HG02571 (cell line): ENCODE results near the gene SET.

Source experiments
- ATAC-seq: cut with Tn5 transposase; IDR thresholded peaks from one replicate; pipeline ENCODE4 v1.9.1; 2021; ENCODE audit warnings: mild to moderate bottlenecking, moderate library complexity; ENCODE audit not compliant: unreplicated experiment

Gene SET

GRCh38 chr9:128707446-128707845 is 18.4 kb downstream of the SET start:
- ATAC-seq = no peak

- ATAC-seq = no peak
These were observed 23.7 kb downstream of the SET start for GRCh38 chr9:128712451-128713410.

GRCh38 chr9:128713411-128713780 is 24.4 kb downstream of the SET start:
- no peak for ATAC-seq

GRCh38 chr9:128713941-128714573 is 25.0 kb downstream of the SET start:
- ATAC-seq = no peak

GRCh38 chr9:128714586-128715435 is 25.8 kb downstream of the SET start:
- no peak for ATAC-seq

- no peak for ATAC-seq
These were observed 26.4 kb downstream of the SET start for GRCh38 chr9:128715436-128715750.

- ATAC-seq = no peak
These were observed 27.7 kb downstream of the SET start for GRCh38 chr9:128716581-128717254.

- no peak for ATAC-seq
These were observed 29.0 kb downstream of the SET start for GRCh38 chr9:128718047-128718446.

- ATAC-seq = no peak
These were observed 29.5 kb downstream of the SET start for GRCh38 chr9:128718475-128718874.

GRCh38 chr9:128719919-128720605 is 31.0 kb downstream of the SET start:
- no peak for ATAC-seq

- no peak for ATAC-seq
These were observed 31.9 kb downstream of the SET start for GRCh38 chr9:128720841-128721486.

GRCh38 chr9:128721487-128722010 is 32.5 kb downstream of the SET start:
- ATAC-seq = no peak

GRCh38 chr9:128722380-128723351 is 33.6 kb downstream of the SET start:
- ATAC-seq = no peak

GRCh38 chr9:128723352-128723865 is 34.4 kb downstream of the SET start:
- ATAC-seq = no peak

GRCh38 chr9:128723866-128724743 is 35.1 kb downstream of the SET start, which contains the start of gene ZDHHC12:
Gene ZDHHC12, minus strand, starts transcription at chr9:128724127. Its CDS starts 34 bp downstream, at chr9:128724093.
- peak; percentile 89 for ATAC-seq

GRCh38 chr9:128724744-128725211 is 35.8 kb downstream of the SET start:
- ATAC-seq = no peak
